ENCODE results near the gene PDAP1. TPM values are rescaled to one million over a fixed set of nuclear protein-coding genes. Genes with fewer than 3 reads are reported as not detected.

Gene PDAP1
- total and polyA plus RNA-seq, 2 experiments from 2014 or later, result 93.1 to 134 TPM

DNA sequence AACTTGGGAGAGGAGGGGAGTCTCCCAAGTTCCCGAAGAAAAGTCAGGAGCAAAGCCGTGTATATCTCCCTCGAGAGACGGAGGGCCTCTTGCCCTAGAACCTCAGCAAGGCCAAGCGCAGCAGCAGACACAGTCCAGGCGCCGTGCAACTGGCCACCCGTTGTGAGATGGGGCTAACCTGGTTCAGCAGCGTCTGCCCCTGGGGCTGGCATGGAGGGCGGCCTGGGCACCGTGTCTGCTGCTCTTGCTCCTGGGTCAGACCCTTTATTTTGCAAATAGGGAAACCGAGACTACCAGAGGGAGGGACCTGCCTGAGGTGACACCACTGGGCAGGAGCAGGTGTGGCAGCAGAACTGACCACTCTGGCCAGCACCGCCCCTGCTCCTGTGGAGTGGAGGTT is 44.1 kb upstream of the PDAP1 start:
- H2AFZ ChIP-seq, result no peak overlapping the region
- H3K9me2 ChIP-seq (ENCODE audit: insufficient read depth), result no peaks in the 10 kb centered on the region
- 0 out of 2 replicates have a peak, but pooled peaks cover 3% of the 10 kb centered on the region for H3K79me2 ChIP-seq (replicated peaks; ENCODE audit: insufficient read depth)
- H3K4me2 ChIP-seq, result no peak overlapping the region
- no peaks in the 10 kb centered on the region for H3K4me1 ChIP-seq (ENCODE audit: insufficient read depth)
- peaks cover 22% of the 10 kb centered on the region for H3F3A ChIP-seq (replicated peaks; ENCODE audit: low read depth)
- H3K36me3 ChIP-seq (ENCODE audit: insufficient read depth), result peaks cover 16% of the 10 kb centered on the region
- ATAC-seq (no peak), DNase-seq (ENCODE audit: low spot score) (no peak)
- H3K4me3 ChIP-seq, result no peak overlapping the region
- no peaks in the 10 kb centered on the region for H3K9me3 Mint-ChIP-seq
- H3K27me3 ChIP-seq (ENCODE audit: insufficient read depth), result no peaks in the 10 kb centered on the region
- H3K4me3 Mint-ChIP-seq, result no peak overlapping the region
- no peaks in the 10 kb centered on the region for H3K4me1 Mint-ChIP-seq
- TF ChIP-seq STAT1 (IDR thresholded peaks at IDR 0.05; ENCODE audit: unreplicated experiment), result no peak
- no peak for TF ChIP-seq JUNB (IDR thresholded peaks at IDR 0.05; ENCODE audit: unreplicated experiment)
- TF ChIP-seq REST (IDR thresholded peaks at IDR 0.05; ENCODE audit: unreplicated experiment), result no peak
- TF ChIP-seq, protein P1, sequence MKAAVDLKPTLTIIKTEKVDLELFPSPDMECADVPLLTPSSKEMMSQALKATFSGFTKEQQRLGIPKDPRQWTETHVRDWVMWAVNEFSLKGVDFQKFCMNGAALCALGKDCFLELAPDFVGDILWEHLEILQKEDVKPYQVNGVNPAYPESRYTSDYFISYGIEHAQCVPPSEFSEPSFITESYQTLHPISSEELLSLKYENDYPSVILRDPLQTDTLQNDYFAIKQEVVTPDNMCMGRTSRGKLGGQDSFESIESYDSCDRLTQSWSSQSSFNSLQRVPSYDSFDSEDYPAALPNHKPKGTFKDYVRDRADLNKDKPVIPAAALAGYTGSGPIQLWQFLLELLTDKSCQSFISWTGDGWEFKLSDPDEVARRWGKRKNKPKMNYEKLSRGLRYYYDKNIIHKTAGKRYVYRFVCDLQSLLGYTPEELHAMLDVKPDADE (IDR thresholded peaks at IDR 0.05), result no peak
- no peak for TF ChIP-seq EZH2phosphoT487 (IDR thresholded peaks at IDR 0.05; ENCODE audit: unreplicated experiment)
- no peak for TF ChIP-seq ZNF114 (CRISPR knock-in tag; IDR thresholded peaks at IDR 0.05)
- TF ChIP-seq CREB1 (CRISPR knock-in tag; IDR thresholded peaks at IDR 0.05; ENCODE audit: low read depth), result no peak
- no peak for TF ChIP-seq ZNF331 (CRISPR knock-in tag; IDR thresholded peaks at IDR 0.05; ENCODE audit: low read depth)
- no peak for TF ChIP-seq NANOG (IDR thresholded peaks at IDR 0.05; ENCODE audit: borderline replicate concordance)
- TF ChIP-seq EZH2 (IDR thresholded peaks at IDR 0.05; ENCODE audit: low read depth, unreplicated experiment), result no peak
- TF ChIP-seq POLR2AphosphoS5 (IDR thresholded peaks at IDR 0.05; ENCODE audit: low read depth), result no peak
- no peak for TF ChIP-seq CTCF (conservative IDR thresholded peaks at IDR 0.05; ENCODE audit: low read depth in 2 of 2)
- no peak for TF ChIP-seq ZNF462 (CRISPR knock-in tag; IDR thresholded peaks at IDR 0.05)
- H3K27ac Mint-ChIP-seq, result no peak overlapping the region
- no peak overlapping the region for H3K27ac ChIP-seq (ENCODE audit: low read depth)
- peaks cover 10% of the 10 kb centered on the region for H4K20me1 ChIP-seq (replicated peaks; ENCODE audit: insufficient read depth)
- peaks cover 26% of the 10 kb centered on the region for H3K27me3 Mint-ChIP-seq (ENCODE audit: insufficient read depth, low read depth, poor library complexity)
- H3K36me3 Mint-ChIP-seq (ENCODE audit: low read depth), result peaks cover 92% of the 10 kb centered on the region
